ENCODE measurements around the gene LY6G6F. TPM values are rescaled to one million over a fixed set of nuclear protein-coding genes. Genes with fewer than 3 reads are reported as not detected.

Gene LY6G6F
- total RNA-seq, 3 donors from 2014 or later, result not detected

- Histone ChIP-seq H3K27me3 (no peaks in the 10 kb centered on the region), H3K27ac (no peak overlapping the region), H3K36me3 (peaks cover 8% of the 10 kb centered on the region), H3K4me1 (no peaks in the 10 kb centered on the region), H3K4me3 (no peak overlapping the region), H3K9me3 (no peaks in the 10 kb centered on the region)
- DNase-seq (ENCODE audit: low spot score in 2 of 2), result no peak
- TF ChIP-seq POLR2AphosphoS5 (IDR thresholded peaks at IDR 0.05) (no peak), CTCF (IDR thresholded peaks at IDR 0.05) (no peak), POLR2A (IDR thresholded peaks at IDR 0.05) (no peak)
- intact Hi-C loops (cut with DNase I; ENCODE audit: low total_unique reads), result no loop called here
Observed at GRCh38 chr6:31687321-31687720, 19.3 kb upstream of the LY6G6F start.

- DNase-seq (ENCODE audit: low spot score in 2 of 2), result no peak
Observed at GRCh38 chr6:31687860-31688693, 18.6 kb upstream of the LY6G6F start.

GRCh38 chr6:31689249-31690110 is 17.2 kb upstream of the LY6G6F start:
- TF ChIP-seq POLR2A (IDR thresholded peaks at IDR 0.05) (no peak), CTCF (IDR thresholded peaks at IDR 0.05) (no peak), POLR2AphosphoS5 (IDR thresholded peaks at IDR 0.05) (no peak)
- Histone ChIP-seq H3K4me3 (no peak overlapping the region), H3K4me1 (no peaks in the 10 kb centered on the region), H3K9me3 (no peaks in the 10 kb centered on the region), H3K27ac (no peak overlapping the region), H3K36me3 (peaks cover 8% of the 10 kb centered on the region), H3K27me3 (no peaks in the 10 kb centered on the region)
- no peak for DNase-seq (ENCODE audit: low spot score in 2 of 2)
- intact Hi-C loops (cut with DNase I; ENCODE audit: low total_unique reads), result loop anchor here (10.0 kb wide), 1 partner anchor 265 kb away; the partner anchor contains the start of genes NELFE and SKIC2

More at GRCh38 chr6:31687860-31688693, 18.6 kb upstream of the LY6G6F start:
- peaks cover 8% of the 10 kb centered on the region for H3K36me3 ChIP-seq
- H3K27me3 ChIP-seq, result no peaks in the 10 kb centered on the region
- intact Hi-C loops (cut with DNase I; ENCODE audit: low total_unique reads), result no loop called here
- no peak for TF ChIP-seq CTCF (IDR thresholded peaks at IDR 0.05)
- TF ChIP-seq POLR2A (IDR thresholded peaks at IDR 0.05), result no peak
- TF ChIP-seq POLR2AphosphoS5 (IDR thresholded peaks at IDR 0.05), result no peak
- no peaks in the 10 kb centered on the region for H3K9me3 ChIP-seq
- no peaks in the 10 kb centered on the region for H3K4me1 ChIP-seq
- H3K4me3 ChIP-seq, result no peak overlapping the region
- H3K27ac ChIP-seq, result no peak overlapping the region

GRCh38 chr6:31690231-31691077 is 16.2 kb upstream of the LY6G6F start:
- peaks cover 8% of the 10 kb centered on the region for H3K36me3 ChIP-seq
- H3K4me1 ChIP-seq, result no peaks in the 10 kb centered on the region
- no peak overlapping the region for H3K4me3 ChIP-seq
- no peaks in the 10 kb centered on the region for H3K9me3 ChIP-seq
- H3K27ac ChIP-seq, result no peak overlapping the region
- TF ChIP-seq POLR2A (IDR thresholded peaks at IDR 0.05) (no peak), CTCF (IDR thresholded peaks at IDR 0.05) (no peak), POLR2AphosphoS5 (IDR thresholded peaks at IDR 0.05) (no peak)
- intact Hi-C loops (cut with DNase I; ENCODE audit: low total_unique reads), result loop anchor here (10.0 kb wide), 1 partner anchor 264 kb away; the partner anchor contains the start of genes NELFE and SKIC2
- H3K27me3 ChIP-seq, result no peaks in the 10 kb centered on the region
- no peak for DNase-seq (ENCODE audit: low spot score in 2 of 2)

Measured in breast epithelium (tissue), 4 donors.